ENCODE data around the gene PZP.

DNA sequence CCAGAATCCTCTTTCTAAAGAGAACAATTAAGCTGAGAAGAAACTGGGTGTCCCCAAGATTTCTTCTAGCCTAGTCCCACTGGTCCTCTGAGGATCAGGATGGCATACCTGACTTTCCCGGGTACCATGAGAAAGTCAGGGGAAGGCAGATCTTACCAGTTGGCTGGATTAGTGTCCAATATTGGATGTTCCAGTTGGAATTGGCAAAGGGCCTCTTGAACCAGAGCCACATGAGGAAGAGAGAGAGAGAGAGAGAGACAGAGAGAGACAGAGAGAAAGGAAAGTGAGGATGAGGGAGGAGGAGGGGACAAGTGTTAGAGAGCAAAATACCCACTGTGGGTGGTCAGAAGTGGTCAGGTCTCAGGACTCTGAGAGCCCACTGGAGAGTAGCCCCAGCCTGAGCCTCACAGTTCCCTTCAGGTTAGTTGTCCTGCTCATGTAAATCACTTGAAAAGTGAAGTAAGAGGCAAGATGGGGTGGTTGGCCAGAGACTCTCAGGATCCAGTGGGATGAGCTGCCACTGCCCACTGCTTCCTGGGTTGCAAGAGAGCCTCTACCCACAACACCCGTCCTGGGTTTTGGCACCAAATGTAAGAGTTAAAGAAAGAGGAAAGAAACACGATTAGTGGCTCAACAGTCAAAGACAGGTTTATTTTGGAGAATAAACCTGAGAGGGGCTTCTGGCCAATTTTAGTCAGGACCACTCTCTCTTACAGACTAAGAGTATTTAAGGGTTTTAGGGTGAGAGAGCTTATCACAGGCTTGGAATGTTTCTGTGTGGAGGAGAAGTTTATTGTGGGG lies 64.1 kb downstream of the PZP start:
- TF ChIP-seq, protein P1, sequence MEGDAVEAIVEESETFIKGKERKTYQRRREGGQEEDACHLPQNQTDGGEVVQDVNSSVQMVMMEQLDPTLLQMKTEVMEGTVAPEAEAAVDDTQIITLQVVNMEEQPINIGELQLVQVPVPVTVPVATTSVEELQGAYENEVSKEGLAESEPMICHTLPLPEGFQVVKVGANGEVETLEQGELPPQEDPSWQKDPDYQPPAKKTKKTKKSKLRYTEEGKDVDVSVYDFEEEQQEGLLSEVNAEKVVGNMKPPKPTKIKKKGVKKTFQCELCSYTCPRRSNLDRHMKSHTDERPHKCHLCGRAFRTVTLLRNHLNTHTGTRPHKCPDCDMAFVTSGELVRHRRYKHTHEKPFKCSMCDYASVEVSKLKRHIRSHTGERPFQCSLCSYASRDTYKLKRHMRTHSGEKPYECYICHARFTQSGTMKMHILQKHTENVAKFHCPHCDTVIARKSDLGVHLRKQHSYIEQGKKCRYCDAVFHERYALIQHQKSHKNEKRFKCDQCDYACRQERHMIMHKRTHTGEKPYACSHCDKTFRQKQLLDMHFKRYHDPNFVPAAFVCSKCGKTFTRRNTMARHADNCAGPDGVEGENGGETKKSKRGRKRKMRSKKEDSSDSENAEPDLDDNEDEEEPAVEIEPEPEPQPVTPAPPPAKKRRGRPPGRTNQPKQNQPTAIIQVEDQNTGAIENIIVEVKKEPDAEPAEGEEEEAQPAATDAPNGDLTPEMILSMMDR (conservative IDR thresholded peaks at IDR 0.05) = no peak
- no peak for TF ChIP-seq EZH2 (IDR thresholded peaks at IDR 0.05; ENCODE audit: low read depth)

Data from PC-9 (cell line).